HUDEP-2 (cell line): Measurements from ENCODE around the gene DHRS3.
A peak's percentile ranks its signal among the peaks of the same experiment; 100 is the strongest.
"Not testable (repeated sequence)": the region's sequence is repeated elsewhere in the genome, so short reads cannot be mapped to it uniquely, and the experiment has no call there.

Experiments
- DNase-seq, 76 experiments: peaks; one replicate each; lab custom pipeline; 2025; ENCODE audit not compliant: unreplicated experiment in 76 of 76; lab: John Stamatoyannopoulos, UW

The DHRS3 gene

GRCh38 chr1:12617901-12618660 is at the start of gene DHRS3:
TSS of gene DHRS3 (minus strand) at chr1:12618210. CDS start at chr1:12617348, 862 bp downstream.
- peak in 26 of 76 experiments; percentile 7 to 74 (median 28) for DNase-seq

GRCh38 chr1:12666141-12666735 is 48.2 kb upstream of the DHRS3 start:
- DNase-seq, result no peak

GRCh38 chr1:12665511-12665910 is 47.5 kb upstream of the DHRS3 start:
- no peak for DNase-seq

- no peak for DNase-seq
Measured at GRCh38 chr1:12662556-12662955, 44.5 kb upstream of the DHRS3 start.

- DNase-seq, result no peak
Measured at GRCh38 chr1:12661606-12662219, 43.7 kb upstream of the DHRS3 start.

- DNase-seq, result peak in 60 of 76 experiments; percentile 1 to 75 (median 40)
Measured at GRCh38 chr1:12658531-12659453, 40.8 kb upstream of the DHRS3 start.

- DNase-seq, result not testable (repeated sequence)
Measured at GRCh38 chr1:12657885-12658512, 40.0 kb upstream of the DHRS3 start.

GRCh38 chr1:12657060-12657884 is 39.3 kb upstream of the DHRS3 start:
- peak in 3 of 76 experiments; percentile 1 to 32 (median 27) for DNase-seq

GRCh38 chr1:12656575-12656974 is 38.6 kb upstream of the DHRS3 start:
- no peak for DNase-seq

GRCh38 chr1:12654657-12655056 is 36.6 kb upstream of the DHRS3 start:
- no peak for DNase-seq

- no peak for DNase-seq
Measured at GRCh38 chr1:12654004-12654567, 36.1 kb upstream of the DHRS3 start.

- DNase-seq, result no peak
Measured at GRCh38 chr1:12649971-12650421, 32.0 kb upstream of the DHRS3 start.

- no peak for DNase-seq
Measured at GRCh38 chr1:12648741-12649140, 30.7 kb upstream of the DHRS3 start.

GRCh38 chr1:12645401-12645800 is 27.4 kb upstream of the DHRS3 start:
- DNase-seq, result not testable (repeated sequence)

- DNase-seq, result no peak
Measured at GRCh38 chr1:12644829-12645228, 26.8 kb upstream of the DHRS3 start.

- no peak for DNase-seq
Measured at GRCh38 chr1:12644237-12644636, 26.2 kb upstream of the DHRS3 start.

- DNase-seq, result no peak
Measured at GRCh38 chr1:12643785-12644184, 25.8 kb upstream of the DHRS3 start, which contains the start of gene AADACL4. TSS of gene AADACL4 (plus strand) at chr1:12644085. CDS start at chr1:12644547, 462 bp downstream.

- DNase-seq, result no peak
Measured at GRCh38 chr1:12643079-12643478, 25.1 kb upstream of the DHRS3 start.

GRCh38 chr1:12640958-12641272 is 22.9 kb upstream of the DHRS3 start:
- DNase-seq, result no peak
